Epithelial cell of proximal tubule (primary cell): Measurements from ENCODE around the gene OTX2. TPM values are rescaled to one million over a fixed set of nuclear protein-coding genes. Genes with fewer than 3 reads are reported as not detected.

ENCODE experiments used
- DNase-seq: peaks from one replicate; pipeline ENCODE4 v3.0.0-alpha.2; 2011; ENCODE audit warnings: low read depth
- H3K4me3 ChIP-seq: 2 replicates; pipeline ENCODE4 v1.5.1; 2011; ENCODE audit warnings: low read depth, mild to moderate bottlenecking, low read length
- total RNA-seq: library from RNA; depleted of rRNA; stranded (reverse); fragments of >200 nt; gene quantifications from 2 replicates; pipeline ENCODE4 v1.2.3, GENCODE V29; 2015
- TF ChIP-seq, protein P1 (sequence below): conservative IDR thresholded peaks from 2 replicates; pipeline ENCODE4 v1.5.1; 2012; ENCODE audit warnings: low read depth, mild to moderate bottlenecking, low read length

OTX2 gene
- total RNA-seq, result not detected in 2 replicates

DNA sequence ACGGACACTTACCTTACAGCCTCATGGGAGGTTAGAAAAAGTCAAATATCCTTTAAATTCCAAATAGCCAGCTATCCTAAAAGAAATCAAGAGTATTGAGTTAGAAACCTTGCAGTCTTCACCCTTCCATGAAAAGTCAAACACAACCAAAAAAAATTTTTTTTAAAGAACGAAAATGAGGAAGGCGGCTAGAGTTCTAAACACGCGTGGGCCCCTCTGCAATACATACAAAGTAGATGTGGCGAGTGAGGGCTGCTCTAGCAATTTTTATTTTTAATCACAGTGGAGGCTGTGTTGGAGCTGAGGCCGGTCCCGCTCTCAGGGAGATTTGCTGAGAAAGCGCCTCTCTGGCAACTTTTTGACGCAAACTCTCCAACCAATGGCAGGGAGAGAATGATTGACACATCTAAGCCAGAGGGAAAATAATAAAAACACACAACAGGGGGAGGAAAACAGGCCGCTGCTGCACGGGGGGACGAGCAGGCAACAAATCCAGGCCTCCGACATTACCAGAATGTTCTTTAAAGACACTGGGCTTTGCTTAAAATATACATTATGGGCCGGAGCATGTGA is at the start of gene OTX2:
TSS of gene OTX2 (minus strand) at position 333 of the 573 bp plus-strand sequence. CDS start 5,023 bp downstream, outside the sequence.
- TF ChIP-seq, protein P1, sequence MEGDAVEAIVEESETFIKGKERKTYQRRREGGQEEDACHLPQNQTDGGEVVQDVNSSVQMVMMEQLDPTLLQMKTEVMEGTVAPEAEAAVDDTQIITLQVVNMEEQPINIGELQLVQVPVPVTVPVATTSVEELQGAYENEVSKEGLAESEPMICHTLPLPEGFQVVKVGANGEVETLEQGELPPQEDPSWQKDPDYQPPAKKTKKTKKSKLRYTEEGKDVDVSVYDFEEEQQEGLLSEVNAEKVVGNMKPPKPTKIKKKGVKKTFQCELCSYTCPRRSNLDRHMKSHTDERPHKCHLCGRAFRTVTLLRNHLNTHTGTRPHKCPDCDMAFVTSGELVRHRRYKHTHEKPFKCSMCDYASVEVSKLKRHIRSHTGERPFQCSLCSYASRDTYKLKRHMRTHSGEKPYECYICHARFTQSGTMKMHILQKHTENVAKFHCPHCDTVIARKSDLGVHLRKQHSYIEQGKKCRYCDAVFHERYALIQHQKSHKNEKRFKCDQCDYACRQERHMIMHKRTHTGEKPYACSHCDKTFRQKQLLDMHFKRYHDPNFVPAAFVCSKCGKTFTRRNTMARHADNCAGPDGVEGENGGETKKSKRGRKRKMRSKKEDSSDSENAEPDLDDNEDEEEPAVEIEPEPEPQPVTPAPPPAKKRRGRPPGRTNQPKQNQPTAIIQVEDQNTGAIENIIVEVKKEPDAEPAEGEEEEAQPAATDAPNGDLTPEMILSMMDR, result no peak
- no peak for DNase-seq
- H3K4me3 ChIP-seq, result no peak within 1 kb of the TSS

DNA sequence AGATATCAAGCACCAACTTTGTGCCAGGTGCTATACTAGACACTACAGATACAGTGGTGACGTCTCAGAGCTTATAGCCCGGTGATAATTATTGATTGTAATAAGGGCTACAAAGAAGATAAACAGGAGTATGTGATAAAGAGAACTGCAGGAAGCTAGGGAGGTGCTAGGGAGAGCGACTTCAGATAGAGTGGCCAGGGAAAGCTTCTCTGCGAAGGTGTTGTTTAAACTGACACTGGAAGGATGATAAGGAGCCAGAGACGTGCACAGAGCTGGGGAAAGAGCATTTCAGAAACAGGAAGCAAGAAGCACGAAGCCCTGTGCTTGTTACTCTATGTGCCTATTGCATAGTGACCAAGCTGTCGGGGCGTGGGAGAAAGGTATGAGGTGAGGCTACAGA is 48.1 kb upstream of the OTX2 start:
- no peak overlapping the region for H3K4me3 ChIP-seq
- DNase-seq, result no peak
- TF ChIP-seq, protein P1, result no peak

DNA sequence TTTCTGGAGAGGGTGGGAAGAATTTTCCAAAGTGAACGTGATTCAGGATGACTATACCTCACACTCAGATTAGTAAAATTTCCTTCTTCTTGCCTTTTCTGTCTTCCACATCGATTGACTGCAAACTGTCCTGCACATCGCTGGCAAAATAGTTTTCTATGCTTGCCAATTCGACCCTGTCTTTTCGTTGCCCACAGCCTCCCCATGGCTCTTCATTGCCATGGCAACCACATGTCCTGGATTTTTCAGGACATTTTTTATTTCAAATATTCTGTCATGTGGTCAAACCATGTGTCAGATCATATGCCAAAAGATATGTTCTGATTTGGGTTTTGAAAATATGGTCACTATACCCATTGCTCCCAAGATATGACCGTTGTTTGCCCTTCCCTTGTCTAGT is 46.9 kb upstream of the OTX2 start:
- DNase-seq, result no peak
- TF ChIP-seq, protein P1, result no peak
- H3K4me3 ChIP-seq, result no peak overlapping the region

DNA sequence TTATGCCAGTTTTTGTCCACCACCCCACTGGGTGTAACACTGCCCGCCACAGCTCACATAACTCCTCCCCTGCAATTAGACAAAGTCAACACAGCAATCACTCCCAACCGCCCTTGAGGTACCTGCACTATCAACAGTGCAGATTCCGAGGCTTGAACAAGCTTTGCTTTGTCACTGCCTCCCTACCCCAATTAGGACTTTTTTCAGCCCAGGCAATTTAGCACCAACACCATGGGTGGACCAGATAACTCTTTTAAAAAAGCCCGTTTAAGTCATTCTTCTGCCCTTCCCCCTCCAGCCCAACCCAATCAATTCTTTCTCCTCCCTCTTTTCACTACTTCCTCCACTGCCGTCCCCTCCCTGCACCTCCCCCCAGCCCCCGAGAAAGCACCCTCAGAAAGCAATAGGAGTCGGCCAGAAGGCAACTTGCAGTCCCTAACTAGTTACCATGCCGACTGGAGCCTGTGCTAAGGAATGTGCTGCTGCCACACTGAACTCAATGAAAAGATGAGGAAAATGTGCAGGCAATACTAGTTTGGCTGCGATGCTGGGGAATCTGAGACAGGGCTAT is 45.7 kb upstream of the OTX2 start:
- H3K4me3 ChIP-seq, result no peak overlapping the region
- no peak for DNase-seq
- TF ChIP-seq, protein P1, result no peak

DNA sequence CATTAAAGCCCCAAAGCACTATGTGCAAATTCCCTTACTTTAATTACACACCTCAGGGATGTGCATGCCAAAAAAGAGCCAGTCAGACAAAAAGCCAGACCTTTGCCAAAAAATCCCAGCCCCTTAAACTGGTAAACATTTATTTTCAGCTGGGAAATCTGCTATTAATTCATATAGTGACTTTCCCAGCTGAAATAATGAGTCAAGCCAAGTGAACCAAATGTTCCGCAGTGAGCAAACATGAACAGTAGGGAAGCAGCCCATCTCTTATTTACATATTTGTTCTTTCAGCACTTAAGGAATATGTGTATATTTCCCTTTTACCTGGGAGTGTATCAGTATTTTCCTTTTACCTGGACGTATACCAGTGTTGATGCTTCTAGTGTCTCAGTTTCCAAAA is 44.0 kb upstream of the OTX2 start:
- TF ChIP-seq, protein P1, result no peak
- H3K4me3 ChIP-seq, result no peak overlapping the region
- no peak for DNase-seq

DNA sequence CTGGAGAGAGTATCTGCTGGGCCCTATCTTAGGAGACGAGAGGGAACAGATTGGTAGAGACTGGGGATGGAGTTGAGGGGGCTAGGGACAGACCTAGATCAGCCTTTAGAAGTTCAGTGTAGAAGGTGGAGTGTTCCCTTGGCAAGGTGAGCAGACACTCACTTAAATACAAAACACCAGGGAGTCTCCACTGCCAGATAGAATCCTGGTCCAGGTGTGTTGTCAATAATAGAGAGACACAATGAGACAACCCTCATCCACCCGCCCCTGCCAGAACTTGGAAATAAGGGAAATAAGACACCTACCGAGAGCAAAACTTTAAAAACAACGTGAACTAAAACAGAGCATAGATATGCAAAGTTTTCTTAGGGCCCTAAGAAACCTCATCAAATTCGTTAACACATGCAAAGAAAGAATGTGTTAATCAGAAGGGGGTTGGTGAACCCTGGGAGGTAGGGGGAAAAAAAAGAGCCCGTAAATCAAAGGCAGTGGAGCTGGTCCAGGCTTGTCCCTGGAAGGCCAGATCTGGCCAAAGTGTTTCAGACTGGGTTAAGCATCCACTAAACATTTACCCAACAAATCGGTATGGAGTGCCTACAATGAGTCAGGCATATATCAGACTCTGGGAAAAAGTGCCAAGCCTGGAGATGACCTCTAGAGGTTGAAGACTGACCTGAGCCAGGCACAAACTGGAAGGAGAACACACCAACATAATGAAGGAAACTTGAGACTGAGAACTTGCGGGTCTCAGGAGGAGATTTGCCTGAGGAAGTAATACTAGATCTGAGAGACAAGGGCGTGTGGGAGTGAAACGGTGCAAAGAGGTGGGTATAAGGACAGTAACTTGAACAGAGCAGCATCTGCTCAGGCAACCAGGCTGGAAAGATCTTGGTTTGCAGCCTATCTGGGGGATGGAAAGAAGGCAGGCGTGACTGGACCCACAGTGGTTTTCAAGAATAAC is 37.0 kb upstream of the OTX2 start:
- TF ChIP-seq, protein P1, result no peak
- no peak for DNase-seq
- no peak overlapping the region for H3K4me3 ChIP-seq
